ENCODE results near the gene TMEM51.
A peak's percentile ranks its signal among the peaks of the same experiment; 100 is the strongest.
"Not testable (repeated sequence)": the region's sequence is repeated elsewhere in the genome, so short reads cannot be mapped to it uniquely, and the experiment has no call there.

The TMEM51 gene

DNA sequence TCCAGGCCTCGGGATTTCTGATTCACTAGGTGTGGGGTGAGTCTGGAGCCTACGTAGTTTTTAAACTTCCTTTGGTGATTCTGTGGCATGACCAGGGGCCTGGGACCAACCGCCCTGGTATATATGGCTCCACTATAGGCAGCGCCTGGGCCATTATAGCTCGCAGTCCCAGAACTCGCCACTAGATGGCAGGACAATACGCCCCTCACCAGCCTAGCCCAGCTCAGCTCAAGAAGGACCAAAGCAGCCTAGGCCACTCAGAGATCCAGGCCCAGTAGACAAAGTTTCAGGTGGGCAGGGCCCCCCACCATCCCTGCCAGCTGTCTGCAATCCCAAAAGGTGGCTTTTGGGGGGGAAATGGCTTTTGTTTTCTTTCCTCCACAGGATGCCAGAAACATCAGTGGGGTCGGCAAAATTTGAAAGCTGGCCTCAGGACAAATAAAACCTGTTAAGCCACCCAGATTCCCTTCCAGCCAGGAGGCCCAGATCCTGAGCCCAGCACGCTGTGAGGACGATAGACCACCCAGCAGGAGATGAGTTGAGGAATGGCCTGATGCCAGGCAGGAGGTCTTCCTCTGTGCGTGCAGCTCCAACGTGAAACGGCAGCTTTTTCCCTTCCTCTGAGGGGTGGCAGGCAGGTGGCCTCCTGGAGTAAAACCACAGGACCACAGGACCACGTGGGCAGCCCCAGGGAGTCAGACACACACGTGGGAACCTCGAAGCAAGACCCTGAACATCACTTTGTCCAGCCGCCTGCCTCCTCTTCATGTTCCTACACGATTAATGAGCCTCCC lies 24.8 kb upstream of the TMEM51 start:
- no peak for DNase-seq

DNA sequence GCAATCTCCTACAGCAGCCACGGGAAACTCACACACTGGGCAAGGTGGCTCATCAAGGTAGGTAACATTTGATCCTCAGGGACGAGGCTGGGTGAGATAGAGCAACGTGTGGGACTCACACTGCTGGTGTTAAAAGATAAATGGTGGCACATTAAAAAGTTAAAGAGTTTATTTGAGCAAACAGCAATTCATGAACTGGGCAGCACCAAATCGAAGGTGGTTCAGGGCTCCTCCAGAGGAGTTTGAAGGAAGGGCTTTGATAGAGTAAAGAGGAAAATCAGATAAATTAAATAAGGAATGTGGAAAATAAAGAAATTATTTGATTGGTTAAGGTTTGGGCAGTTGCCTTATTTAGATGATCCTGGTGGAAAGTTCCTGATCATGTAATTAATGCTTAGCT lies 23.6 kb upstream of the TMEM51 start:
- no peak for DNase-seq

DNA sequence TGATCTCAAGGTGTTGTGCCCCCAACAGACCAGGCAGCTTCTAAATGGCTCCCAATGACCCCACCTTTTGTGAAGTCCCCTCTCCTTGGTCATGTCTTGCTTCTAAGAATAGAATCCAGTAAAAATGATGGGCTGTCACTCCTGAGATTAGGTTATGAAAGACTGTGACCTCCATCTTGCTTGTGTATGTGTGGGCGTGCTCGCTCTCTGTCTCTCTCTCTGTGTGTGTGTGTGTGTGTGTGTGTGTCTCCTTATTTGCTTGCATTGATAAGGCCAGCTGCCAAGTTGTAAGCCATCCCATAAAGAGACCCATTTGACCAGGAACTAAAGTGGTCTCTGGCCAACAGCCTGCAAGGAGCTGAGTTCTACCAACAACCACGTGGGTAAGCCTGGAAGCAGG lies 22.9 kb upstream of the TMEM51 start:
- no peak for DNase-seq

DNA sequence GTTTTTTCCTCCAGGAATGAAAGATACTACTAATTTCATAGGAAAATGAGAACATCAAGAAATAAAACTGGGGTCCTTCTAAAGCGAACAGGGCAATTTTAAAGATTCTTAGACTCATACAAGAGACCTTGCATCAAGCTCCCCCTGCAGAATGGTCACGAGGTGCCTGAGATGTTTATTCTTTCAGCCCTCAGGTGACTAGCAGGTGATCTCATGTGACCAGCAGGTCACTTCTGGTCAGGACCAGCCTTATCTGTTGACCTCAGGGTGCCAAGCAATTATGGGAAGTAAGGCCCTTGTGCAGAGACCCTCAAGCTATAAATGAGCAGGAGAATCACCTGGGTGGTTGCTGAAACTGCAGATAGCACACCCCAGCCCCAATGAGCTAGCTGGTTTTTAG lies 20.6 kb upstream of the TMEM51 start:
- DNase-seq: no peak

DNA sequence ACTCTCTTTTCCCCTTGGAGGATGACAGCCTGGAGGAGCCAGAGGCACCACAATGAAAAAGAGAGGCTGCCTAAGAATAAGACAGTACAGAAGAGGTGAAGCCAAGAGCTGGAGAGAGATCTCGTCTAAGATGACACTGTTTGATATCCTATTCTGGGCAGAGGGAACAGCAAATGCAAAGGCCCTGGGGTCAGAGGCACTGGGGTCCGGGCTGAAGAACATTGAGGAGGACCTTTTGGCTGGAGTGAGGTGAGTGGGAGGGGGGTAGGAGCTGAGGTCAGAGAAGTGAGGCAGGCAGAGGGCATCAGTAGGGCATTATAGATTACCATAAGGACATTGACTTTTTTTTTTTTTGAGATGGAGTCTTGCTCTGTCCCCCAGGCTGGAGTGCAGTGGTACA lies 19.3 kb upstream of the TMEM51 start:
- no peak for DNase-seq

DNA sequence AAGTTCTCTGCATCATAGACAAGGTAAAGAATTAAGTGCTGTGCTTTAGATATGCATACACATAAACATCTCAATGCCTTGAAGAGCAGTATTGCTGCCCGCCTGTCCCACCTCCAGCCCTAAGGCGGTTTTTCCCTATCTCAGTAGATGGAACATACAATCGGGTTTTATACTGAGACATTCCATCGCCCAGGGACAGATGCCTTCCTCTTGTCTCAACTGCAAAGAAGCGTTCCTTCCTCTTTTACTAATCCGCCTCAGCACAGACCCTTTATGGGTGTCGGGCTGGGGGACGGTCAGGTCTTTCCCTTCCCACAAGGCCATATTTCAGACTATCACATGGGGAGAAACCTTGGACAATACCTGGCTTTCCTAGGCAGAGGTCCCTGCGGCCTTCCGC lies 17.9 kb upstream of the TMEM51 start:
- DNase-seq: not testable (repeated sequence)

DNA sequence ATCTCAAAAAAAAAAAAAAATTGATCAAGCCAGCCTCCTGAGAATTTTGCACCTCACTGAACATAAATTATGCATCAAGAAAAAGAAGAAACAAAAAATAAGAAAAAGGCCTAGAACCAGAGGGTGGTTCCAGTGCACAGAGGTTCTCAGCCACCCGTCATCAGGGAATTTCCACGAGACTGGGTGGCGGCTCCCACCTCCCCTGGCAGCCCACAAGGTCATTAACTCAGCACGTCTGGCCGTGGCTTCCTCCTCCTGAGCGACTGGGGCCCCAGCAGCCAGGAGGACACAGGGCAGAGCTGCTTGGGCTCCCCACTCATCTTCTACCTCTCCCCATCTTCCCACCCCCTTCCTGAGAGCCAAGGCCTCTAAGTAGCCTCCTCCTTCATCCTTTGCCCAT lies 15.7 kb upstream of the TMEM51 start:
- DNase-seq: no peak

DNA sequence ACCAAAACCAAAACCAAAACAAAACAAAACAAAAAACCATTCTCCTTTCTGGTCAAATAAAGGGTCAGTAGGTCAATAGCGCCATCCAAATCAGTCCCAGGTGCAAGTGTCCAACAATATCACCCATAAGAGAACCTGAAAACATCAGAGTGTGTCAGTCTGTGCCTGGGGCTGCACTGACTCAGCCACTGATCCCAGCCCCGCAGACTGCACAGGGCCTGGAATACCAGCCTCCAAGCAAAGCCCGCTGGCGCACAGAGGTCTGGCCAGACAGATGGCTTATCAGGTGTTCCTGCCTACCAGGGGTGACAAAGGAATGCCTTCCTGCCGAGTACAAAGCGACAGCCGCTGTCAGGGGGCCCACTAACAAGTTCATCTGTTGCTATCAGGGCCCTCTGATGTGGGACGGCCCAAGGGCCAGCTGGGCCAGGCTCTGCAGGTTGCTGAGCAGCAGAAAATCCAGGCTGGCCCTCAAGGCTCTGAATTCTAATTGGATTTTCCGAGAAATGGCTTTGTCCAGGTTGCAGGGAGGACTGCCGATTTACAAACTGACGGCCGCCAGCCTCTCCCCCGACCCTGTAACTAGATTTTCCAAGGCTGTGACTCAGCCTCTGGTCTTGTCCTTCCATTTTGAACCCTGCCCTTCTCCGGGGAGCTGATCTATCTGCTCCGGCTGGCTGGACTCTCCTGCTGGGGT lies 13.7 kb upstream of the TMEM51 start:
- DNase-seq: no peak

DNA sequence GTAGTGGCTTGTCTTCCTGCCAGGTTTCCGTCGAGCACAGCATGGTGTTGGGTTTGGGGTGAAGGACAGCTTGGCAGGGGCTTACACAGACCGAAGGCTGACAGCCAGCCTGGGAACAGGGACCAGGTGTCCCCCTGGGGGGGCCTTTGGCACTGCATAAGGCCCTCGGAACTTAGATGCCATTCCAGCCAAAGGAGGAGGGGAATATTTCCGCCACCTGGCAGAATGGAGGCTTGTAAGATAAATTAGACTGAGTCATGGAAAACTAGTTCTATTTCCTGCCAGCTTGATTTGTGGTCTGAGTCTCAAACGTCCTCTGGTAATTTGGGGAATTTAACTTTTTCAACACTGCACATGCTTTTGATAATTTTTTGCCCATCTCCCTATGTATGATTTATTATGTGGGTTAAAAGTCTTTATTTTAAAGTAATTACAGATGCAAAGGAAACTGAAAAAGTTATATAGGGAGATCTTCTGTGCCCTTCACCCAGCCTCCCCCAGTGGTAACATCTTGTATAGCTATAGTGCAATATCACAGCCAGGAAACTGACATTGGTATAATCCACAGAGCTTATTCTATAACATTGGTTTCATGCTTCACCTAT lies 11.5 kb upstream of the TMEM51 start:
- no peak for DNase-seq

DNA sequence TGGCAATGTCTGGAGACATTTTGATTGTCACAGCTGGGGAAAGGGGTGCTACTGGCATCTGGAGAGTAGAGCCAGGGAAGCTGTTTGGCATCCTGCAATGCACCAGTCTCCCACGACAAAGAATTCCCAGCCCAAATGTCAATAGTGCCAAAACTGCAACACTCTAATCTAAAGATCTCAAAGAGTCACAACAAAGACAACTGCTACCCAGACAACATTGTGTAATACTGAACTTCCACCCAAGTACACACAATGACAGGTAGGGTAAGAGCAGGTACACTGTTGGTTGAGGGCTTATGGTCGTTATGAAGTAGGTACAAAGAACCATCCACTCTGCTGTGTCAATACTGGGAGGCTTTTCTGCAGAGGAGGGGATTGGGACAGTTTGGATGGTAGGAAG lies 8.2 kb upstream of the TMEM51 start:
- no peak for DNase-seq

DNA sequence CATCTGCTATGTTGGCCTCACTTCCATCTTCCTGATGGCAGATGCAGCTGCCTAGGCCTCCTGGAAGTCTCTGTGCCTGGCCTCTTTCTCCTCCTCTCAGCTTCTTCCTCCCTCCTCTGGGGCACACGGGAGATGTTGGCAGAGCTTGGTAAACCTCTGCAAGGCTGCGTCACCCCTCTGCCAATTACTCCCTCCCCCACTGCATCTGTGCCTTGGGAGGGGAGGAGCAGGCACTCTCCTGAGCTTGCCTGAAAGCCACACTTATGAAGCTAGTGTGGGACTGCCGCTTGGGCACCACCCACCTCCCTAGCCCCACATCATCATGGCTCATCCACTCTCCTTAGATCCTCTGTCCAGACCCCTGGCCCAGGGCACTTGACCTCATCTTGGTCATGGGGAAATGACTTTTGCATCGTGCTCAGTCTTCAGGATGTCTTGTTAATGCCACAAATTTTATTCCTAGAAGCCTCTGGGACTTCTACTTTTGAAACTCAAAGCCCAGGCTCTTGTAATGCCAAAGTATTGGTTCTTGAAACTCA lies 7.3 kb upstream of the TMEM51 start:
- DNase-seq: no peak

DNA sequence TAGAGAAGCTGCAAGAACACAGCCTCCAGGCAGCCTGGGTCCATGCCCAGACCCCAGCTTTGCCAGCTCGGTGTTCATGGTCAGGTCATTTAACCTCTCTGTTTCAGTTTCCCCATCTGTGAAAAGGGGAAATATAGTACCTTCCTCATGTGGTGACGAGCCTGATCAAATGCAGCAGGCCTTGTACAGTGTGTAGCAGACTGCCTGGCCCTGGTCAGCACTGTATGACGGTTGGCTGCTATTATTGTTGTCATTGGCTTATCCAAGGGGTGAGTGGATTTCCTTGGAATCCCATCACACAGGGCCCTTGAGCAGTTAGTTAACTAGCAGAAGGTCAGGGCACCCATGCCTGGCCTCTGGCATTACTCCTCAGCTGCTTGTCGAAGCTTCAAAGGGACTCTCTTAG lies 6.6 kb upstream of the TMEM51 start:
- no peak for DNase-seq

DNA sequence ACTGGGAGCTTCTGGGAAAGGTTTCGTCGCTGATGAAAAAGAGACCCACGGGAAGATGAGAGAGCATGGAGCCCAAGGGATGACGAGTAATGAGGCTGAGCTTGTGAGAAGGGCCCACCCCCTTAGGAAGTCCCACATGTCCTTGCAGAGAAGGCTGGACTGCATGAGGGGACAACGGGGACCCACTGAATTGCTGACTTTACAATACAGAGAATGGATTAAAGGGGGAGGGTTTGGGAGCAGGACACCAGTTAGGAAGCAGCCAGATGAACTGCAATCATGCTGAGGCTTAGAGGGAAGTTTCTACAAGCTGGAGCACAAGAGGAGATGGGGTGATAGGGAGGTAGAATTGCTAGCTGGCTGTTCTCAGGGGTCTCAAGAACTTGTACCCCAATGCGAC lies 5.5 kb upstream of the TMEM51 start:
- DNase-seq: no peak

DNA sequence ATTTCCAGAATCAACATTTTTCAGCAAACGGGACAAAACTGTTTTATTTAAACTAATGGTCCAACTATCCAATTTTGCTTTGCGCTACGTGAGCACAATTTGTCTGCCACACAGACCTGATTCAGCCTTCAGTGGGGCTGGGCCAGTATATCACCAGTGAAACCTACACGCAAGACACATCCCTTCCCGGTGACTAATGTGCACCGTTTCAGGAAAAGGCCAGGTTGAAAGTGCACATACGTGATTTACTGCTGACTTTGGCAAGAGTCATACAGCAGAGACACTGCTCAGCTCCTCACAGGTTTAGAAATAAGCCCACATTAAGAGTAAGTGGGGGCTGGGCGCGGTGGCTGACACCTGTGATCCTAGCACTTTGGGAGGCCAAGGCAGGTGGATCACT lies 5.1 kb upstream of the TMEM51 start:
- no peak for DNase-seq

DNA sequence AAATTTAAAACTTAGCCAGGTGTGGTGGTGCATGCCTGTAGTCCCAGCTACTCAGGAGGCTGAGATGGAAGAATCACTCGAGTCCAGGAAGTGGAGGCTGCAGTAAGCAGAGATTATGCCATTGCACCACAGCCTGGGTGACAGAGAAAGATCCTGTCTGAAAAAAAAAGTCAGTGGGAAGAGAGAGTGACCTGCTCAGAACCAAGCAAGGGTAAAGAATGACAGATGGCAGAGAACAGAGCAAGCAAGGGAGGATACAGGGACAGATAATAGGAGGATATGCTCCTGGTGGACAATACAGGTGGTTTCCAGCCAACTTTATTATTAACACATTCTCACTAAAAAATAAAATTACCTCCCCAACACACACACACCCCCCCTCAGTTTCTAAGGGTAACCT lies 4.6 kb upstream of the TMEM51 start:
- no peak for DNase-seq

DNA sequence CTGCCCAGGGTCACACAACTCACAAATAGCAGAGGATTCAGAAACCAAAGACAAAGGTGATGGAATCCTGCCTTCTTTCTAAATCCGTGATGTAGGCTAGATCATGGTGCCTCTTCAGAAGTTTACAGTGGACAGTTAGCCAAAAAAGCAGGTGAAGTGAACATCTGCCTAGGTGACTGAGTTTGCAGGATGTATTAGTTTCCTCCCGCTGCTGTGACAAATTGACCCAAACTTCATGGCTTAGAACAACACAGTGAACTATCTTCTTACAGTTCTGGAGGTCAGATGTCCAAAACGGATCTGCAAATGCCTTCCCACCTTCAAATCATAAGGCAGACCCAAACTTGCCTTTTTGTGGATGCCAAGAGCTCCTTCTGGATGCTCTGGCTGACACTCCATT lies 3.2 kb upstream of the TMEM51 start:
- DNase-seq: no peak

DNA sequence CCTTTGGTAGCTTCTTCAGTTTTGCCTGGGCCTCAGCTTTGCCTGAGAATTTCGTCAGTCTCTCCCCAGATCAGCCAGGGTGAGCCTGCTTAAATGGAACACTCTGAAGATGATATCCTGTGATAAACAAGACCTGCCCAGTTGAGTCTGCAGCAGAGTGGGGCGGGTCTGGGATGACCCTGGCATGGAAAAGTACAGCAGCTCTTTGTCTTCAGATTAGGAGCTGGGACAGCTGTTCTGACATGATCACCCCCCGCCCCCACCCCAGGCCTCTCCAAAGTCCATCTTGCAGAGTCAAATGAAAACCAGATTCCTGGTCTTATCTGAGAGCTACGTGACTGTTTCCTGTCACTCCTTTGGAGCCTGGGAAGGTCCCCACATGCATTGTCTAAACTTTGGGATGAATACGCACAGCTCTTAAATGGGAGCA lies 2.2 kb upstream of the TMEM51 start:
- DNase-seq: no peak

DNA sequence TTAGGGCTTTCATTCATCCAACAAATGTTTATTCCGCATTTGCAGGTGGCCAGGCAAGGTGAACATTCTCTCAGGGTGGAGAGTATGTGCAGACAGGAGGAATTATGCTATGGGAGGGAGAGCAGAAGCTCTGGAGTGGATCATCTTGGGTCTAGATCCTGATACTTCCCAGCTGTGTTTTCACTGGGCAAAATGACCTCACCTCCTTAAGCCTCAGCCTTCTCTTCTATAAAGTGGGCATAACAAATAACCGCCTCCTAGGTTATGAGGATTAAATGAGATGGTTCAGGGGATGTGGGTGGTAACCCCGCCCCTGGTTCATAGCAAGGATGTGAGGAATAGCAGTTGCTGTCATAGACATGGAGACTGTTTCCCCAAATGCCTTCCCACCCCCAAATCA lies 1.7 kb upstream of the TMEM51 start:
- no peak for DNase-seq

DNA sequence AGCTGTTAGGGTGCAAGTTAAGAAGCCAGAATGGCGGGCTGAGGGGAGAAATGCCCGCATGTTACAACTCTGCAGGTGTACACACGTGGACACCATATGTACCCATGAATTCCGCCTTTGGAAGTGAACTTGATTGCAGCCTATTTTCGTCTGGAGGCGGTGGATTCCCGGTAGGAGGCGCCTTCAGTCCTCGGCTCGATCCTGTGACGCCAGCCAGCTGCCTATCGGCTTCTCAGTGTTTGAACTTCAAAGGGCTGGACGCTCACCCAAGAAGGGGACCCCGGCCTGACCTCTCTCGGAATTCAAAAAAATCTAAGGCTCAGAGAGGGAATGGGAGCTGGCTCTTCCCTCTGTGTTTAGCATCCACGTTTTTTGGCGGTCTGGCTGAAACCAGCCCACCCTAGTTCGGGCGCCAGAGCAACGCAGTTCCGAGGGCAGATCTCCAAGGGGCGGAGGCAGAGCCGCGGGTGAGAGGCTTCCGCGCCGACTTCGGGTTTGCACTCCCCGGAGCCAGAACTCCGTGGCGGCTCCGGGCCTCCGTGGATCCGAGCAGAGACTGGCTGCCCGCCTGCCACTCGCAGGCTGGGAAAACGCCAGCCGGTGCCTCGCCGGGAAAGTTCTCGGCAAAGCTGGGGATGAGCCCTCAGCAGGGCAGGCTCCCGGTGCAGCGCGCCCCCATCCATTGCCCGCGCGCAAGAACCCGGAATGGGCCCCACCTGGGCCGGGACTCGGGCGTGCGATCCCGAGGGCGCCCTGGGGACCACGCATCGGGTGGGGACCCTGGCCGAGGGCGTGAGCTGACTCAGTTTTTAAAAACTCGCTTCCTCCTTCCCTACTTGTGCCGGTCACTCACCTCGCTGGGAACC lies 996 bp upstream of the TMEM51 start:
- peak; percentile 60 for DNase-seq

DNA sequence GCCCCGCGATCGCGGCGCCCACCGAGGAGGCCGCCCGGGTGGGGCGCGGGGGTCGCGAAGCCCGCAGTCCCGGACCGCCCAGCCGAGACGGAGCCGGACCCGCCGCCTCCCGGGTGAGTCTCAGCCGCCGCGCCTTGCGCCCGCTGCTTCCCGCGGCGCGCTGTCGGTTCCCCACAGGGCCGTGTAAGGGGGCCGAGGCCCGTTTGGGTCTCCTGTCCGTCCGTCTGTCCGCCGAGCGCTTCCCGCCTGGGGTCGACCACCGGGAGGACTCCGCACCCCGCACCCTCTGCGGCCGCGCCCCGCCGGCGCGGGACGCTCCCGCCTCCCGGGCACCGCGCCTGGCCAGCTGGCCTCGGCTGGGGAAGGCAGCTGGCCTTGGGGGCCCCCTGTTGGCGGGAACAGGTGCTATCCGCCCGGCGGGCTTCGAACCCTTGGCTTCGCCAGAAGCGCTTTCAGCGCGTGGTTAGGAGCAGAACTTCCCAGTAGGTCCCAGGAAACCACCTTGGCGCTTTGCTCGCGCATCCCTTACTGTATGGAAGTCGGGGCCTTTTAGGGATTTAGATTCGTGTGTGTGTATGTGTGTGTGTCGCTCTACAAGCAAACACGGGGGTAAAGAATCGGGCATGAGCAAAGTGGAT lies 414 bp downstream of the TMEM51 start:
- peak; percentile 23 for DNase-seq

DNA sequence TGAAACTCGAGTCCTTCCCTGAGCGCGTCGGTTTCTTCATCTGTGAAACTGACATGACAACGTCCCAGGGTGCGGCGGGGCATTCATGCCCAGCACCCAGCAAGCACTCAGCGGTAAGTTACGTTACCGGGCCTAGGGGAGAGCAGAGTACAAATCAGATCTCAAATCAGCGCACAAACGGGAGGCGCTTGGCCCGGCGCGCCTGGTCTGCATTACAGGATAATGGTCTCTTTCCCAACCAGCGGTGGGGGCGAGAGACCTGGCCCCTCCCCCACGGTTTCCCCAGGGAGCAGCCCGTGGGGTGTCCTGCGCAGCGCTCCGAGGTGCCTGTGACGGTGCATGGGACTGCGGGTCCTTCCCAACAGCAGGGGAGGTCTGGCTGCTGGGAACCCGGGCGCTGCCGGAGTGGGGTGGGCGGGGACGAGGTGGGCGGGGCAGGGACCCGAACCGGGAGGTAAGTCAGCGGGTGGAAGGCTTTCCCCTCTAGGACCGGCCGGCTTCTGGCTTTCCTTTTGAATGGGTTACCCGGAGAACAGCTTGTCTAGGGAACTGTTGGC lies 1.0 kb downstream of the TMEM51 start:
- DNase-seq: no peak

DNA sequence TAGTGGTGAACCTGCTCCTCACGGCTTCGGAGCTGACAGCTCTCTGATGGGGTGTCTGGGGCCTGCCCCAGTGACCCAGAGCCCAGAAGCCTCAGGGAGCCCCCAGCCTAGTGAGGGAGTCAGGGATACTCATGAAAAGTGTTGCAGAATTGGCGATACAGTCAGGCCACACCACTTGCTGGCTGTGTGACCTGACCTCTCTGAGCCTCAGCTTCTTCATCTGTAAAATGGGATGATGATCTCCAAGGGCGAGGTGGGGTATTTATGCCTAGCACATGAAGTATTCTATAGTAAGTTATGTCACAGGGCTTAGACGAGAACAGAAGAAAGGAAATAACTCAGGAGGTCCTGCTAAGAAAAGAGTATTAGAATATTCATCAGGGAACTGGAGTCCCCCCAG lies 1.6 kb downstream of the TMEM51 start:
- no peak for DNase-seq

Measured in NCI-H2227 treated with DMSO at 0.1 percent for 48 hours (cell line).